Raji (cell line): ENCODE results near the gene ZNF516.

Experiments
- POLR2A ChIP-seq: IDR thresholded peaks from 2 replicates; pipeline ENCODE4 v1.6.1; 2011; ENCODE audit warnings: low read depth, low read length, control low read depth; ENCODE audit not compliant: insufficient read depth

ZNF516 gene

DNA sequence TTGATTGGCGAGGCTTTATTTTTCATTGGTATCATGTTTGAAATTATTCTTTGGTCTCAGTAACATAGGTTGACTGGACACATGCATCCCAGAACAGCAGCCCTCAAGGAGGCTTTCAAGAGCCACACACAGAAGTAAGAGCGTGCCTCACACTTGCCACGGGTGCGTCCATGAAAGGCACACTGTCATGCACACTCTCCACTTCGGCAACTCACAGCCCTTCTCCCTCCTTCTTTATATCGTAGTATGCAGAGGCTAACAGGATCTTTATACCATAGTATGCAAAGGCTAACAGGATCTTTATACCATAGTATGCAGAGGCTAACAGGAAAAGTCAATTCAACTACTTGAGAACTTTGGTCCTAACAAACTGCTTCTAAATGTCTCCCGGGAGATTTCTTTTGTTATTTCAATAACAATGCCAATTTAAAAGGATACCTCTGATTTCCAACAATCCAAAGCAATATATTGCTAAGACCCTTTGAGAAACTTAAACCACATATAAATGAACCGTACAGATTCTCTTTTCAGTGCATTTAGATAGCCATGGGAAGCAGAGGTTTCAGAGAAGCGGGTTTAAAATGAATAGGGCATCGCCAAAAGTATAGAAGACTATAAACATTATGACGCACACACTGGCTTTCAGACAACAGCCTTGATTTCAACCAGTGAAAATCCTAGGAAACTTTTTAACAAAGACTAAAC lies 26.5 kb upstream of the ZNF516 start:
- no peak for TF ChIP-seq POLR2A

DNA sequence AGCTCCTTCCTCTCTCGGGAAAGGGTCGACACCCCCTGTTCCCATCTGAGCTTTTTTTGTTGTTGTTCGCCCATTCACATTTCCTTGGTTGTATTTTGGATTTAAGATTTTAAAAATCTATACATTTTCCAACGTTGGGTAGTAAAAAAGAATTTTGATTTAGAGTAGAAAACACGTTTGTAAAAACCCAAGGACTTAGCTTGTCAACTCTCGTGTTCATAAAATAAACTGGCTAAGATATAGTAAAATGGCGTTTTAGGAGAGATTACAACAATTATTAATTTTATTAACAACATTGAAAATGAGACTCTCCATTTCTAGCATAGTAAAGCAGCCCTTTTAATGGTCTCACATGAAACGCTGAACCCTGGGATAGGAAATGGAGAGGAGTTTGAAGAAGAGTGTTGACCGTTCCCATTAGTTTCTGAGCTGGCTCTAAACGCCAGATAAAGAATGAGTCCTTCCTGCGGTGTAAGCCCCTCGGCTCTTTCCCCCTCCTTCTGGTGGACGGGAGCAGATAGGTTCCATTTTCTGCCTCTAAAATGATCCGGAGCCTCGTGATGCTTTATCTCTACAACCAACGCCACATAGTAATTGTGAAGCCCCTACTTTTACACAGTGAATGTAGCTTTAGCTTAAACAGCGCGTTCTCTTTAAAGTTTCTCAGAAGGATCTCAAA lies 24.0 kb upstream of the ZNF516 start:
- TF ChIP-seq POLR2A, result no peak

DNA sequence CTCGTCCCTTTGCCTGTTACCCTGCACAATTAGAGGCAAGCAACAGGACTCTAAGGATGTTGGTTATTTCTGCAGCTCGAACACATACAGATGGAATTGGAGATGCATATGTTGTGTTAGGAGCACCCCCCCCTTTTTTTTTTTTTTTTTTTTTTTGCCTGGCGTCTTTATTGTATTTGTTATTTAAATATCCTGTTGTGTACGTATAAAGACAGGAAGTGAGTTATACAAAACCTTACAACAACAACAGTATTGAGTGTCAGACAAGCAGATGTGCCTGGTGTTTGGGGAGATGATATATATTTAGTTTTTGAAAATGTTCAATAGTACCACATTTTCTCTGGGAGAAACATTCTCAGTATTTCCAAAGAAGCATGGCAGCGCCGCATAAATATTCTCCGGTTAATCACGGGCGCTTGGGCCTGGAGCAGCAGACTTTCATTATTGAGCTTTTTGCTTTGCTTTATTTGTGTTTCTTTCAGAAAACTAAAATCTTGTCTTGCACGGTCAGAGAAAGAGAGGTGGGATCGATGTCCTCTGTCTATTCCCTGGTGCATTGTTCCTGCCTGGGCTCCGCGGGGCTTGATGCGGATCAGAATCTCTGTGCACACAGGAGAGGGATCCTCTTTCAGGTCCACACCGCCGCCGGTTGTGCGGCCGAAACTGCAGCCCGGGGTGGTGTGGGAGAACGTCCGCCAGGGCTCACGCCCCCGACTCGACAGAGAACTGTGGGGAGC lies 23.2 kb upstream of the ZNF516 start:
- no peak for TF ChIP-seq POLR2A

DNA sequence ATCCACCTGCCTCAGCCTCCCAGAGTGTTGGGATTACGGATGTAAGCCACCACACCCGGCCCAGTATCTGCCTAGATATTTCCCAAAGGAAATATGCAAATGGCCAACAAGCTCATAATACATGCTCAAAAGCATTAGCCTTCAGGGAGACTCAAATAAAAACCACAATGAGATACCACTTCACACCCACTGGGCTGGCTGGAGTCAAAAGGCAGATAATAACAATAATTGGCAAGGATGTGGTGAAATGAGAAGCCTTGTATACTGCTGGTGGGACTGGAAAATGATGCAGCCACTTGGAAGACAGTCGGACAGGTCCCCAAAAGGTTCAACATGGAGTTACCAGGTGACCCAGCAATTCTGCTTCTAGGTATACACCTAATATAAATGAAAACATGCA lies 20.5 kb upstream of the ZNF516 start:
- TF ChIP-seq POLR2A, result no peak

DNA sequence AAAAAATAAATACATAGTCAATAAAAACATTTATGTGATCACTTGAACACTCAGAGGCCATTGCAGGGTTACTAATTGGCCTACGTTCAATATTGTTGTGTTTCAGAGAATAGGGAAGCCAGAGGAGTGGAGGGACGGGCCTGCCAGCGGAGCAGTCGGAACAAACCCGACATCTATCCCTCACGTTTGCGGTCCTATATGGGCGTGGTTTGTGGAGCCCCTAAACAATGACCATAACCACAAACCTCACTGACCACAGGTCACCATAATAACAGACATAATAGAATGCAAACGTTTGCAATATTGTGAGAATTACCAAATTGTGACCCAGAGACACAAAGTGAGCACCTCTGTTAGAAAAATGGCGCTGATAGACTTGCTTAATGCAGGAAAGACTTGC lies 19.5 kb upstream of the ZNF516 start:
- no peak for TF ChIP-seq POLR2A

DNA sequence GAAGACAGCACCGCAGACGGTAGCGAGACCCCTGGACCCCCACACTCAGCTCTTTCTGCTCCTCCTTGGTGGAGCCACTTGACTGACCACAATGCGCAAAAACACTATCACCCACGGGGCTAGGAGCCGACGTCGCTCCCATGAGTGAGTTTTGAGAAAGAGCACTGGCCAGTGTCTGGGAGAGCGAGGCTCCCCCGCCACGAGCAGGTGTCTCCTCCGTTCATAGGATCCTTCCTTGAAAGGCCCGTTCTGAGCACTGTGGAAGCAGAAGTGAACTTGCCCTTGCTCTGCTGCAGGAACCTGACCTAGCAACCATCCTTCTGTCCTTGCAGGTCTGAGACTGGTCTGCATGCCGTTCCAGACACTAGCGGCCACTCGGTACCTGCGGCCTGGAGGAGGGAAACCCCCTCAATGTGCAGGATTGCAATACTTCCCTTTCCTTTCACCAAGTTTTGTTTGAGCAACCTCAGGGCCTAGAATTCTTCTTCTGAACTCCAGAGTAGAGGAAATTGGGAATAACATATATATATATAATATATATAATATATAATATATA lies 12.9 kb upstream of the ZNF516 start:
- TF ChIP-seq POLR2A, result no peak

DNA sequence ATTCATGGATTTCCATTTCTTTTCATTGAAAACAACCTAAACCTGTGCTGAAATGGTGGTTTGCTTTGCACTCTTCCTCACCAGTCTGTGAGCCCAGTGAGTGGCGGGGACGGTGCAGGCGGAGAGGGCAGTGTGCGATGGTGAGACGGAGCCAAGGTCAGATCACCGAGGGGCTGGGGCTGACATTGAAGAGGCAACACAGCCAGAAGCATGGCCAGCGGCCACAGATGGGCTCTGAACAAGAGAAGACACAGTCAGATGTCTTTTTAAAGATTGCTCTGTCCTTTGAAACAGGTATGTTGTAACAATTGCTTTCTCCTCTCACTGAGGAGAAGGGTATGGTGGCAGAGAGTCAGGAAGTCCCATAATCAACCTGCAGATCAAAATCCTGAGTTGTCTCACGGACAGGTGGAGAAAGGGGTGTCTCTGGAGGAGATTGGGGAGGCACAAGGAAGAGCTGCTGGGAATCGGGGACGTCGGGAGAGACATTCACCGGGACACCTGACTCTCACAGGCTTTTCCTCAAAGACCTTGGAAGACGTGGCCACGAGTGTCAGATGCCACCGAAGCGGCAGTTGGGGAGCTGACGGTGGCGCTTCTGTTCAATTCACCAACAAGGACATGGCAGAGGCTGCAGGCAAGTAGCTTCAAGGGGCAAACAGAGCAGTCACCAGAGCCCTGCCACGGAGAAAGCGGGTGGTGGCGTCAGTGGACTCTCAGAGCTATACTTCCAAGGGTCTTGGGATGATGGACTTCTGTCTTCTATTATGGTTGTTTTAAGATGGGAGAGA lies 12.1 kb upstream of the ZNF516 start:
- no peak for TF ChIP-seq POLR2A

DNA sequence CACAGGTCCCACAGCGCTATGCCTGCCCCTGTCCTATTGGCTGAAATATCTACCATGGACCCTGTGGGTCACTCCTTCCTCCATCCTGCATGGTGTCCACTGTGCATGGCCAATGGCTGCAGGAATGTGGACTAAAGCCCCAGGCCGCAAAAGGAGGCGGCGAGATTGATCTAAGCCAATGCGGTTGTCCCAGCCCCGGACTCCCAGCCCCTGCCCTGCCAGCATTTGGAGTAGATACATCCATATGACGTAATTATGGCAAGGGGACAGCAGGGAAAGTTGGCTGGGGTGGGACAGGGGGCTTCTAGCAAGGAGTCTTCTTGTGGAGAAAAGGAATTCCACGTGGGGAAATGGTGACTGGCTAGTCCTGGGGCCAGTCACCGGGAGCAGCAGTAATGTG lies 11.4 kb upstream of the ZNF516 start:
- no peak for TF ChIP-seq POLR2A

DNA sequence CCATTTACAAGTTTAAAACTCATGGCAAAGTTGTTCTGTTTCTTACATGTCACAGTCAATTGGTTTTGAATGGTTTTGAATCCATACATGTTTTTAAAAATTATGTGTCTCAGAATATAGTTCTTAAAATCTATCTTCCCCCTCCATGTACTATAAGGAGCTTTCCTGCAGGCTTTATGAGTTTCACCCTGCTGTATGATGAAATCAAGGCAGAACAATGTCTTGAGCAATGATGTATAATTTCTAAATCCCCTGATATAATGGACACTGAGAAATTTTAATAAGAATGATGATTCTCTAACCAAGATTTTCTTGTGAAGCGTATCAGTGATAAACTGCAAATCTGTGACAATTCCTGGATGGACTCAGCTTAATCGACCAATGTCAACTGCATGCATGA lies 10.6 kb upstream of the ZNF516 start:
- no peak for TF ChIP-seq POLR2A

DNA sequence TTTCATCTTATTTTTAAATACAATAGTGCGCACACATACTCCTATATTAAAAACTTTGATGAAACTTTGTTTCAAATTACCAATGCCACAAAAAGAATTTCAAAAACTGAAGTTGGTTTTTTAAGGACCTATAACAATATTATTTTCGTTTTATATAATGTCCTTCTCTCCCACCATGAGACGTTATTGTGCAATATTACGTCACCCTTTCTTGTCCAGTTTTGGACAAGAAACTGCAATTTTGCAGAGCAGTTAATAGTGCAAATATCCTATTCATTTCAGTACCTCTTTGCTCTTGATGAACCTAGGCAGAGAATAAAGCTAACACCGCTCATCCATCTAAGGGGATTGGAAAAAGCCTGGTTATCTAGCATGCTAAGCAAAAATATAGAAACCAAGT lies 9.7 kb upstream of the ZNF516 start:
- no peak for TF ChIP-seq POLR2A

DNA sequence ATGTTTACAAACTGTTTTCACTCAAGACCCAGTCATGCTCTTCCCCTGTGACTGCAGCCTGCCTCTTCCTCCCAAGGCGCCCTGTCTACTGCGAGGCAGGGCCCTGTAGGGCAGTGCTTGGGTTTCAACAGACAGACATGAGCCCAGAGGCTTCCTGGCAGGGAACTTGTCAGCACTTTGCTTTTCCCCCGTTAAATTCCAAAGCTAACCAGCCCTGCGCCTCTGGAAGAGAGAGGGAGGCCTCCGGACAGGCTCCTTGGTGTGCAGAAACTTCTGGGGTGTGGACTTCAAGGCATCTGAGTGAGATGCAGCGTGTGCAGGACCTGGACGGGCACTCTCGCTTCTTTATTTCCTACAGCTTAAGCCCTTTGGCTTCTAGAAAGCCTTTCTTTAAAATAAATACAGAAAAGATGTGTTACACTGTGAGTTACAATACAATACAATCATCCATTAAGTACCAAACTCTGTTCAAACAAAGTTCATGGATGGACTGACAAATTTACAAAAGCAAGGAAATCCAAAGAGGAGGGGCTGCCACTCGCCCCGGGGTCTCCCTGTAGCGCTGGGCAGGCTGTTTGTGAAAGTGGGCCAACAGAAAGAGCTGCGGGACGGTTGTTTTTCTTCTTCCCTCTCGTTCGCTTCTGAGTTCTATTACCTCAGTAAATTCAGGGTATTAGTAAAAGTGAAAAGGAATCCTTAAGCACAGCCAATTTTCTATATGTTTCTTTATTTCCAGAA lies 8.8 kb upstream of the ZNF516 start:
- no peak for TF ChIP-seq POLR2A

DNA sequence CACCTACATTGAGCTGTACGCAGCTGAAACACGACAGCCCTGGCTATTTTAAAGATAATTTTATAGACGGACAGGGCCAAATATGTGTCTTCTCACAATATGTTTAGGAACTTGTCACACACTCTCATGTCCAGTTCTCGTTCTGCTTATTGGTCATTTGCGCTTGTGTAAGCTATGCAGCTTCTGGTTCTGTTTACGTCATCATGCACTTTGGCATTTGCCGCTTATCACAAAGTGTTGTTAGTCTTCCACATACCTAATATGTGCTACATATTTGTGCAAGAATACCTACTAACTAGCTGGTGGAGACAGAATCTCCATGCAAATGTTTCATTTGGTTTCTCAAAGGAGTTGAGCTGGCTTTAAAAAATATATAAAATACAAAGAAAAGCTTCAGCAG lies 7.5 kb upstream of the ZNF516 start:
- no peak for TF ChIP-seq POLR2A

DNA sequence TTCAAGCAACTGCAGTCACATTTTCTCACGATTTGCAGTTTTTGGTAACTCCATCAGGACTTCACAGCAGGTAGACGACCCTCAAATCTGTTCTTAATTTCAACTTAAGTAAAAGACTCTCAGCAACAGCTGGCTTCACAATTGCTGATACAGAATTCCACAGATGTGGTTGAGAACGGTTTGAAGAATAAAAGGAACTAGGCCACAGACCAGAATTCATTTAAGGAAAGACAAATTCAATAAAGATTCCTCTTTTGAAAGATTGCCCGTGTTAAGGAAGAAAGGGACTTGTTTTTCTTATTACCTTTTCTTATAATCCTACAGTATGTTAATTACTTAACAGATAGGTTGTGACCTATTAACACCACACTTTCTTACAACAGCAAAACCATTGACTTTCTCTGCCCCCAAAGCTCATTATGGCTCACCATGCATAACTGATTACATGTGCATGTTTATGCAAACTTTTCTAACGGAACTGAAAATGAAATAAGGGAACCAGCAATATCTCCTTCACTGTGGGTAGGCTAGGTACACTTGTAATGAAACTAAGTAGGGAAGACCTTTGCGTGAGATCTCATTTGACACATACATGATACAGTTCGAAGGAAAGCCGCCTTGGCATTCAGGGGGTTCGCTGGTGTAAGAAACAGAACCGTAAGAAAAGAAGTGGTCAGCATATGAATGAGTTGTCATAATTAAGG lies 4.7 kb upstream of the ZNF516 start:
- TF ChIP-seq POLR2A, result no peak

DNA sequence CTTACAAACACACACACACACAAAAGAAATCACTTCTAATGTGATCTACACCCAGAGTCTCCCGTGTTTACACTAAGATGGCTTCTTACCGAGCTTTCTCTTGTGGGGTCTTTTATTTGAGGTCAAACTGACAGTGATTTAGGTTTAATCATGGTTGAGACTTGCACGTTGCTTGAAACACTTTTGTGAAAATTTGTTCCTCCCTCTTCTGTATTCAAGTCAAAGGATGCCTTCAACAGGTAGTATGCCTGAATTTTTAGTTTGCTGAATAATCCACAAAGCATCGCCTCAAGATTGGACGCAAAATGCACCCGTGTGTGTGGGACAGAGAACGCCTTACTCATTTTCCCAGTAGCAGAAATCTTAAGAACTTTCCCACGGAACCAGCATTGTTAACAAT lies 4.0 kb upstream of the ZNF516 start:
- TF ChIP-seq POLR2A, result no peak
